HG03135 (cell line): ENCODE results near the gene RFX1.
A peak's percentile ranks its signal among the peaks of the same experiment; 100 is the strongest.

Experiments
- ATAC-seq: cut with Tn5 transposase; IDR thresholded peaks from one replicate; pipeline ENCODE4 v1.9.1; 2021; ENCODE audit warnings: mild to moderate bottlenecking, moderate library complexity; ENCODE audit not compliant: unreplicated experiment

The RFX1 gene

GRCh38 chr19:13996928-13997630 lies 9.0 kb downstream of the RFX1 start:
- ATAC-seq, result no peak

DNA sequence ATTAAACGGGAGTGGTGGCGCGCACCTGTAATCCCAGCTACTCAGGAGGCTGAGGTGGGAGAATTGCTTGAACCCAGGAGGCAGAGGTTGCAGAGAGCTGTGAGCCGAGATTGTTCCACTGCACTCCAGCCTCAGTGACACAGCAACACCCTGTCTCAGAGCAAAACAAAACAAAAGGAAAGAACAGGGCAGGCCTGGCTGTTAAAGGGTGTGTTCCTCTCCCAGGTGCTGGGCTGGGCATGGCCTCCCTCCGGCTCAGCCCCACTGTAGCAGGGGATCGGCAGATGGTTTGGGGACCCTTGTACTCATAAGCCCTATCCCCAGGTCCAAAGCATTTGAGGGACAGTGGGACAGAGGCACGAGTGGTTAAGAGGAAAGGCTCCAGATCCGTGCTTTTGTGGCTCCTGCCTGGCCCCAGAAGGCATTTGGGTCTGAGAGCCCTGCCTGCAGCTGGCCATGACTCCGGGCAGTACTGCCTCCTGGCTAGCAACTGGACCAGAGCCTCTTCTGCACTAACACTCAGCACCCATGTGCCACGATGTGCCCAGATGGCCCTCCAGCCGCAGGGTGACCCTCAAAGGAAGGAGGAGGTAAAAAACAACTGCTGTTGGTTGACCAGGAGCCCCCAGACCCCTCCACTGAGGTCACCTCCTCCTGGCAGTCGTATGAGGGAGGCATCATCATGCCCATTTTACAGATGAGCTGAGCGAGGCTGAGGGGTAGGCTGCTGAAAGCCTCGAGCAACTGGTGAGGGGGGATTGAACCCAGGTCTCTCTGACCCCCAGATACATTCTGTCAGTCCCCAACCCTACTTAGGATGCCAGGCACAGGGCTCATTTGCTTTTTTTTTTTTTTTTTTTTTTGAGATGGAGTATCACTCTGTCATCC lies 10.0 kb downstream of the RFX1 start:
- no peak for ATAC-seq

DNA sequence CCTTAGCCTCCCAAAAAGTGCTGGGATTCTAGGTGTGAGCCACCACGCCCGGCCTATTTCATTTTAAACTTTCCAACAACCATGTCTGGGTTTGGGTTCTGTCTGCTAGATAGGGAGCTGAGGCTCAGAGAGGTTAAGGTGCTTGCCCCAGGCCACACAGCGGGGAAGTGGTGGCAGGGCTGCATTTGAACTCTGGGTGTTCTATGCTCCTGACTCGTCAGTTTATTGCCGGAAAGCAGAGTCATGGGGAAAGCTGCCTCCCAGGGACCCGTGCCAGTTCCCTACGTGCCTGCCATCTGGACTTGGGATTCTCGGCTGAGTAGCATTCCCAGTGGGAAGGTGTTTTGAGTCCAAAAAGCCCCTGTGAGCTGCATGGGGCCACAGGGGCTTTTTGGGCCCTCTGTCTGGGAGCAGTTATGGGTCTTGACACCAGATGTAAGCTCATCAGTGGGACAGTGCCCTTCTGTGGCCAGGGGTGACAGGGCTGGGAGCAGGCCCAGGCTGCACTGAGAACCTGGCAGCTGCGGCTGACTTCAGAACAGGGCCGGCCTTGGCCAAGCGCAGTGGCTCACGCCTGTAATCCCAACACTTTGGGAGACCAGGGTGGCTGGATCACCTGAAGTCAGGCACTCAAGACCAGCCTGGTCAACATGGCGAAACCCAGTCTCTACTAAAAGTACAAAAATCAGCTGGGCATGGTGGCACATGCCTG lies 10.9 kb downstream of the RFX1 start:
- ATAC-seq, result no peak

DNA sequence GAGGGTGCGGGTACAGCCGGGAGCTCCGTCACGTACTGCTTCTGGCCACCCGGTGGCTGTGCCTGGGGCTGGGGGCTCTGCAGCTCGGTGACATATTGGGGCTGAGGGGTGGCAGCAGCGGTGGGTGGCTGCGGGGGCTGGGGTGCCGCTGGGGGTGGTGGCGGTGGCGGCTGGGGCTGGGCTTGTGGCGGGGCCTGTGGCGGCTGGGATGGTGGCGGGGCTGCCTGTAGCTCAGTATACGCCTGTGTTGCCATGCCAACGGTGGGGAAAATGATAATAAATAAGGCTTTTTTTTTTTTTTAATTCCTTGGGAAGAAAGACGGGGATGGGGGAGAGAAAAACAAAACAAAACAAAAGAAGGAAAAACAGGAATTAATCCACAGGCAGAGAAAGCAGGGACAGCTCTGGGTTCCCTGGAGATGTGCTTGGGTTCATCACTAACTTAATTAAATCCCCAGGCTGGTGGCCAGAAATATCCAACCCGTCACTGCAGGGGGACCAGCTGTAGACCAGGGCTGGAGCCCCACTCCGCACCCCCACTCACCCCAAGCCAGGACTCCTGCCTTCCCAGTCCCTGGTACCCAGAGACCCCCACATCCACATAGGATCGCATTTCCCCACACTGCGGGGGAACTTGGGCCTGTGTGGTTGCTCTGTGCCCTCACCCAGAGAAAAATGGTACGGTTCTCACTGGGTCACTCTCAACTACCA lies 12.4 kb downstream of the RFX1 start:
- ATAC-seq, result no peak

GRCh38 chr19:13992025-13992424 lies 14.1 kb downstream of the RFX1 start:
- no peak for ATAC-seq

DNA sequence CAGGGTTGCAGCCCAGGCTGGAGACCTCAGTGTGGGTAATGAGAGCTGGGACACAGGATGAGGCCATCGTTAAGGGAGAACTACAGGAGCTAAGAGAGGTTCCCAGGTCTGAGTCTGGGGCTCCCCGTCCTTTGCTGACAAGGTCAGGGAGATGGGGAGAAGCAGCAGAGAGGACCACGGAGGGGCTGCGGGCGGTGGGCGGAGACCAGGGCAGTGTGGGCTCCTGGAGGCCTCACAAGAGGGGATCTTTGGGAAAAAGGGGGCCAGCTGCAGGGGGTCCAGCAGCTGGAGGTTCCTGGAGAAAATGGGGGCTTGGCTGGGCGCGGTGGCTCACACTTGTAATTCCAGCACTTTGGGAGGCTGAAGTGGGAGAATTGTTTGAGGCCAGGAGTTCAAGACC lies 16.0 kb downstream of the RFX1 start:
- ATAC-seq, result no peak

GRCh38 chr19:13989487-13989886 lies 16.6 kb downstream of the RFX1 start:
- no peak for ATAC-seq

- no peak for ATAC-seq
Observed at GRCh38 chr19:13987101-13987890, 18.8 kb downstream of the RFX1 start.

GRCh38 chr19:13986348-13986904 lies 19.7 kb downstream of the RFX1 start:
- ATAC-seq, result peak; percentile 79

DNA sequence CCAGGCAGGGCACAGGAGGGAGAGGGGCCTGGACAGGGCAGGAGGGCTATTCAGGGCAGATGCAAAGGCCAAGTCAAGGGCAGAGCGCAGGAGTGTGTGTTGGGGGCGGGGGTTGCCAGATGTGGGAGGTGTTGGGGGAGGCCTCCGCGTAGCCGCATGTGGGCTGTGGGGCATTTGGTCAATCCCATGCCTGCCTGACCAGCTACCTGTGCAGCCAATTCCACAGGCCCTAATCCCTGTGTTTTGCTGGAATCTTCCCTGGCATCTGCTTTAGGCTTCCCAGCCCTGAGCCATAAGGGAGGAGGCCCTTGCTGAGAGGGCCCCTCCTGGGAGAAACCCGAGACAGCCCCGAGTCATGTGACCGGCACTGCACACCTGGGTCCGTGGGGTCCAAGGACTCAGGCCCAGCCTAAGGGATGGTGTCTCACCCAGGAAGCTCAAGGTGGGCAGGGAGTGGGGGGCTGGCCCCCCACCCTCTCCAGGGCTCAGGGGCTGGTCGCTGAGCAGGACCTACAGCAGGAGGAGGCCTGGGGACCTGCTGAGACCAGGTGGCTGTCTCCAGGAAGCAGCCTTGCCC lies 20.3 kb downstream of the RFX1 start:
- ATAC-seq, result peak; percentile 4

DNA sequence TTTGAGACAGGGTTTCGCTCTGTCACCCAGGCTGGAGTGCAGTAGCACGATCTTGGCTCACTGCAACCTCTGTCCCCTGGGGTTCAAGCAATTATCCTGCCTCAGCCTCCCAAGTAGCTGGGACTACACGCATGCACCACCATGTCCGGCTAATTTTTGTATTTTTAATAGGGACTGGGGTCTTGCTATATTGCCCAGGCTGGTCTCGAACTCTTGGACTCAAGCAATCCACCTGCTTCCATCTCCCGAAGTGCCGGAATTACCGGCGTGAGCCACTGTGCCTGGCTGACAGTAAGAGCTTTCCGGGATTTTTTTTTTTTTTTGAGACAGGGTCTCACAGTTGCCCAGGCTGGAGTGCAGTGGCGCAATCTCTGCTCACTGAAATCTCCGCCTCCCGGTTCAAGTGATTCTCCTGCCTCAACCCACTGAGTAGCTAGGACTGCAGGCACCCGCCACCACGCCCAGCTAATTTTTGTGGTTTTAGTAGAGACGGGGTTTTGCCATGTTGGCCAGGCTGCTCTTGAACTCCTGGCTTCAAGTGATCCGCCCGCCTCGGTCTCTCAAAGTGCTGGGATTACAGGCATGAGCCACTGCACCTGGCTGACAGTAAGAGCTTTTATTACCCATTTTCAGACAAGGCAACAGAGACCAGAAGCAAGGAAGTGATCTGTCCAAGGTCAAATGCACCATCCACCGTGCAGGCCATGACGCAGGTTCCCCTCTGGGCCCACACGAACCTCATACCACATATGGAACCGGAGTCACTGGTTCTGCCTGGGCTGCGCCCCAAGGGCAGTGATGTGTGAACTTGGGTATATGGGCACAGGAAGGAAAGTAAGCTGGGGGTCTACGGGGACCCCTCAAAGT lies 21.0 kb downstream of the RFX1 start:
- ATAC-seq, result no peak

DNA sequence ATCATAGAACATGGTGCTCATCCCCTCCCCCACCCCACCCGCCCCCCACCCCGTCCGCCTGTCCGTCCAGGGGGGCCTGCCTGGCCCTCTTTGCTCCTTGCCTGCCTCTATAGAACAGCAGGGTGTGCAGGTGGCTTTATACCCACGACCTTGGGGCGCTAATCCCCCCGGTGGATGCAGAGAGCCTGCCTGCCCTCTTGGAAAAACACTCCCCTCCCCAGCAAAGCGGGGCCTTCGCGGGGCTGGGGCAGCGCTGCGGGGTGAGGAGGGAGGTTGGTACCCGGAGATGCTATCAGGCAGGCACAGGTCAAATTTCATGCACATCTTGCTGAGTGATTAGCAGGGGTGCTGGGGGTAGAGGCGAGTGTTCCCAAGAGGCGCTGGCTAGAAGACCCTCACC lies 21.9 kb downstream of the RFX1 start:
- ATAC-seq, result no peak

GRCh38 chr19:13983213-13983889 lies 22.8 kb downstream of the RFX1 start:
- ATAC-seq, result no peak

DNA sequence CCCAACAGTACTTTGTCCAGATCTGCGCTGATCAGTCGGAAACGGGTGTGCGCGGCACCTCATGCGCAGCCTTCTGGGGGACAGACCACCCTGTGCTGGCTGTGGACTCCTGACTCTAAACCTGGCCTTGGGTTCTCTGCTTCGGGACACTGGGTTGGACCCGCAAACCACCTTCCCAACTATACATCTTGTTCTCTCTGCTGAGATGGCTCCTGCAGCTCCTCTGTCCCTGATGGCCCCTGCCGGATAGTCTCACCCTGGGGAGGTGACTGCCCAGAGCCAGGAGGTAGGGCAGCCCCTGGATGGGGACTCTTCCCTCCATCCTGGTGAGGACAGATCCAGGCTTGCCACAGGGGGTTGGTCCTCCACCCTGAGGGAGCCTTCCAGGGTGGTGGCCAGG lies 23.3 kb downstream of the RFX1 start:
- ATAC-seq, result no peak

DNA sequence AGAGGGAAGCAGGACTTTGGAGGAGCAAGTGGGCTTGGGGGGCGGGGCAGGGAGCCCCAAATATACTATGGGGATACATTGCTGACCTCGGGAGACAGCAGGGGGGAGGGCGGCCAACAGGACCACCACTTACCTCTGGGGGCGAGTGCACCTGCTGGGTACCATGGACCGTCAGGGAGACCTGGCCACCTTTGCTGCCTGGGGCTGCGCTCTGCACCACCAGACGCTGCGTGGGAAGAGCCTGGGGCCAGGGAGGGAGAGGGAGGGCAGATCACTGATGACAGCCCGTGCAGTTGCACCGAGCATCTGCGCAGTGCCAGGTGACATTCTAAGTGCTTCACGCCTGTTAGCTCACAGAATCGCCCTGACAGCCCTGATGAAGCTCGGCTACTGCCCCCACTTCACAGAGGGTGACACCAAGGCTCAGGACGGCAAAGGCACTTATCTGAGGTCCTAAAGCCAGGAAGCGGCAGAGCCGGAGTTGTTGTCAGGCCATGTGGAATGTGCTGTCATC lies 24.1 kb downstream of the RFX1 start:
- no peak for ATAC-seq

- ATAC-seq, result no peak
Observed at GRCh38 chr19:13981467-13981866, 24.7 kb downstream of the RFX1 start.

GRCh38 chr19:13981021-13981420 lies 25.1 kb downstream of the RFX1 start:
- ATAC-seq, result no peak

GRCh38 chr19:13980340-13980739 lies 25.8 kb downstream of the RFX1 start:
- no peak for ATAC-seq
